HL-60 (cell line): ENCODE measurements around the gene CLCN5.

Source experiments
- DNase-seq, 2 experiments: peaks; one replicate each; pipeline ENCODE4 v3.0.0-alpha.2; 2010 to 2020; ENCODE audit warnings: low read depth in 1 of 2, low spot score in 1 of 2
- H3K27ac ChIP-seq: fragments of 250-450 bp; sonication (Bioruptor Pico); replicated peaks from 2 replicates; pipeline ENCODE4 v1.5.1; 2020; ENCODE audit warnings: mild to moderate bottlenecking, moderate library complexity
- H3K27me3 ChIP-seq: fragments of 250-450 bp; sonication (Bioruptor Pico); 2 replicates; pipeline ENCODE4 v1.5.1; 2021; ENCODE audit warnings: mild to moderate bottlenecking, moderate library complexity; ENCODE audit not compliant: insufficient read depth, poor library complexity, severe bottlenecking
- H3K4me3 ChIP-seq: replicated peaks from 2 replicates; pipeline ENCODE4 v1.5.1; 2011; ENCODE audit warnings: mild to moderate bottlenecking, control low read depth, low read length; ENCODE audit not compliant: insufficient read depth
- GABPA ChIP-seq: IDR thresholded peaks from 2 replicates; pipeline ENCODE4 v1.6.1; 2012; ENCODE audit warnings: low read depth
- POLR2AphosphoS5 ChIP-seq: IDR thresholded peaks from 2 replicates; pipeline ENCODE4 v1.6.1; 2012; ENCODE audit warnings: low read depth
- REST ChIP-seq: IDR thresholded peaks from 2 replicates; pipeline ENCODE4 v1.6.1; 2012; ENCODE audit warnings: low read depth; ENCODE audit not compliant: insufficient replicate concordance
- SPI1 ChIP-seq: IDR thresholded peaks from 2 replicates; pipeline ENCODE4 v1.6.1; 2012; ENCODE audit warnings: low read depth, mild to moderate bottlenecking, borderline replicate concordance
- TF ChIP-seq, protein P1 (sequence below): IDR thresholded peaks from one replicate; pipeline ENCODE4 v1.5.1; 2011; ENCODE audit warnings: low read length, control low read depth, inconsistent platforms; ENCODE audit not compliant: insufficient read depth

Gene CLCN5

DNA sequence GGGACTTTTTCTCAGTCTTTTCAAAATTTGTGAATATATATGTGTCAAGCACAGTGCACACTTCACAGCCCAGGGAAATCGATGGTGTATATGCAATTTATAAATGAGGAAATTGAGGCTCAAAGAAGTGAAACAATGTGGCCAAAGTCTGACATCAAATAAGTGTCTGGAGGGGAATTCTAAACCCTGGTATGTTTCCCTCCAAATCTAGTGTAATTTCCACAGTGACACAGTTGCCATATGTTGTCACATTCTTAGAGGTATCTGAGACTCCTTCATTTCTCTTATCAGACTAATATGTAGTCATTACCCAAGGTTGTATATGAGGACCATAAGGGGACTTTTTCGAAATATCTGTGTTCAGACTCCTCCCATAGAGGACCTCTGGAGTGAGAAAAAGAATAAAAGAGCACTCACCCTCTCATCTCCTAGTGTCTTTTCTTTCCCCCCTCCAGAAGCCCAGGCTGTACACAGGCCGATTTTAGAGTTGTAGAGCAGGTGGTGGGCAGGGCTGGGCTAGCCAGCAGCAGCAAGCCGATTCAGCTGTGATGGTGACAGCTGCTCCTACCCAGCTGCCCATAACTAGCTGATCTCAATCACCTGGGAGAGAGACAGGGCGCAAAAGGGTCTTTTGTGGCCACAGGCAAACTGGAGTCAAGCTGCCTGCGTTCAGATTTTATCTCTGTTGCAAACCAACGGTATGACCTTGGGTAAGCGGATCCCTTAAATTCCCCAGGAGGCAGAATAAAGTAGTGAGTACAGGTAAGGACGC is 55.1 kb downstream of the CLCN5 start:
- H3K4me3 ChIP-seq, result no peak overlapping the region
- TF ChIP-seq POLR2AphosphoS5, result no peak
- no peak for TF ChIP-seq REST
- TF ChIP-seq, protein P1, sequence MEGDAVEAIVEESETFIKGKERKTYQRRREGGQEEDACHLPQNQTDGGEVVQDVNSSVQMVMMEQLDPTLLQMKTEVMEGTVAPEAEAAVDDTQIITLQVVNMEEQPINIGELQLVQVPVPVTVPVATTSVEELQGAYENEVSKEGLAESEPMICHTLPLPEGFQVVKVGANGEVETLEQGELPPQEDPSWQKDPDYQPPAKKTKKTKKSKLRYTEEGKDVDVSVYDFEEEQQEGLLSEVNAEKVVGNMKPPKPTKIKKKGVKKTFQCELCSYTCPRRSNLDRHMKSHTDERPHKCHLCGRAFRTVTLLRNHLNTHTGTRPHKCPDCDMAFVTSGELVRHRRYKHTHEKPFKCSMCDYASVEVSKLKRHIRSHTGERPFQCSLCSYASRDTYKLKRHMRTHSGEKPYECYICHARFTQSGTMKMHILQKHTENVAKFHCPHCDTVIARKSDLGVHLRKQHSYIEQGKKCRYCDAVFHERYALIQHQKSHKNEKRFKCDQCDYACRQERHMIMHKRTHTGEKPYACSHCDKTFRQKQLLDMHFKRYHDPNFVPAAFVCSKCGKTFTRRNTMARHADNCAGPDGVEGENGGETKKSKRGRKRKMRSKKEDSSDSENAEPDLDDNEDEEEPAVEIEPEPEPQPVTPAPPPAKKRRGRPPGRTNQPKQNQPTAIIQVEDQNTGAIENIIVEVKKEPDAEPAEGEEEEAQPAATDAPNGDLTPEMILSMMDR, result no peak
- TF ChIP-seq SPI1, result no peak
- no peak for TF ChIP-seq GABPA
- no peak for DNase-seq
- H3K27me3 ChIP-seq, result no peaks in the 10 kb centered on the region
- no peak overlapping the region for H3K27ac ChIP-seq

GRCh38 chrX:49978176-49978575 is 55.8 kb downstream of the CLCN5 start:
- Histone ChIP-seq H3K4me3 (no peak overlapping the region), H3K27me3 (no peaks in the 10 kb centered on the region), H3K27ac (no peak overlapping the region)
- no peak for TF ChIP-seq REST
- TF ChIP-seq POLR2AphosphoS5, result no peak
- TF ChIP-seq SPI1, result no peak
- TF ChIP-seq GABPA, result no peak
- TF ChIP-seq, protein P1, result no peak
- DNase-seq, result no peak

GRCh38 chrX:49986058-49986457 is 63.7 kb downstream of the CLCN5 start:
- H3K27ac ChIP-seq, result no peak overlapping the region
- no peak overlapping the region for H3K4me3 ChIP-seq
- TF ChIP-seq REST, result no peak
- no peaks in the 10 kb centered on the region for H3K27me3 ChIP-seq
- DNase-seq, result no peak

DNA sequence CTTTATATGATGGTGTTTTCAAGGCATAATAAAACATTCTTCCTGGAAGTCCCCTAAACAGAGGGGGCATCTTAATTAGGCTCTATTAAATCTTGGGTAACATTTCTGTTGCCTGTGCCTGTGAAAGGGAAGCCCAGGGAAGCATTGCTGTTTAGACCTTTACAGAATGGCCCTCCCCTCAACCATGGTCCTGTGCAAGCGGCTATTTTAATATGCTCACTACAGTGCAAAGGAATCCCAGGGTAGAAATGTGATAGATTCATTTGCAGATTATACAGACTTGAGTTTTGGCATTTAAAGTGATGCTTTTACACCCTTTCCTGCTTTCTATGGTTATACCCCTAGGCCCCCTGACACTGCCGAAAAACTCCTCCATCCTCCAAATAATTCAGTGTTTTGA is 65.3 kb downstream of the CLCN5 start:
- Histone ChIP-seq H3K27ac (no peak overlapping the region), H3K4me3 (no peak overlapping the region), H3K27me3 (no peaks in the 10 kb centered on the region)
- no peak for TF ChIP-seq GABPA
- no peak for TF ChIP-seq SPI1
- TF ChIP-seq, protein P1, result no peak
- no peak for TF ChIP-seq POLR2AphosphoS5
- TF ChIP-seq REST, result no peak
- no peak for DNase-seq
